ENCODE measurements around the gene PROM1.

The PROM1 gene

DNA sequence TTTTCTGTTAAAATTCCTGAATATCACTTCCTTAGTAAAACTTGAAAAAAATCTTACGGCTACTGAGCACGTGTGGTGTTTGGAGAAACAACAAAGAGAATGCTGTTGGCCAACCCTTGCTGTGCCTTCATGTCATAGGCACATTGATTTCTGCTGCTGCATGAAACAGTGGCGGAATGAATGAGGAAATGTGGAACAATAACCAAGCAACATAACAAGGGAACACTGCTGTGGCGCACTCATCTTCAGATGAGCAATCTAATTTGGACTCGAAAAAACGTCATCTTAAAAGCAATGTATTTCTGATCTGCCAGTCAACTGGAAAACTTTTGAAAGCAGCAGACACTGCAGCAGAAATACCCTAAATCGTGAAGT lies 51.4 kb downstream of the PROM1 start:
- no peak for TF ChIP-seq CTCF (IDR thresholded peaks at IDR 0.05)

DNA sequence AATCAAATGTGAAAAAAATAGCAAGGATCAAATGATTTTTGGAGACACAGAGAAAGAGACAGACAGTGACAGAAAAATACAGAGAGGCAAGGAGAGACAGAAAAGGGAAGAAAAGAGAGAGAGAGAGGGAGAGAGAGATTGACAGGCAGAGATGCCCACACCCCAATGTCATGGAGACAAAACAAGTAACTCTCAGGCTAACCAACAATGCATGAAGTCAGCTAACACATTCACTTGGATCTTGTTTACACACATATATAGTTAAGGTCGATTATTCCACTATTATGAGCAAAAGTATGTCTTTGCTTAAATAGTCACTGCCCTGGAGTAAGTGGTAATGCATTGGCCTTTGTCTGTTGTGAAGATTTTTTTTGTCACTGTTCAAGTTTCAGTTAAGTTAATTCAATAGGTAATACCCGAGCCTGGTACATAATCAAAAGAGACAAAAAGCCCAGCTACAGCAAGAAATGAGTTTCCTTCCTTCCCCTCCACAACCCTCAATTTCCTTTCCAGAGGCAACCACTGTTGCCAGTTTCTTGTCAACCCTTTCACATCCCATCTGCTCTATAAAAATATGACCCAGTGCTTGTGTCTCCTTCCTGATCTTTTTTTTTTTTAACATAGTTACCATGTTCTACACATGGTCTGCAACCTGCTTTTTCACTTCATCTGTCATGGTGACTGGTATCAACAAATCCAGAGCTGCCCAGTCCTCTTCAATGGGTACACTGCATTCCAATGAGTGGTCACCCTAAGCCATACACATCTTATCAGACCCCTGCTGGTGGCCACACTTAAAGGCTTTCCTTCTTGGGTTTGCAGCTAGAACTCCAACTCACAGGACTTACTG lies 52.1 kb downstream of the PROM1 start:
- TF ChIP-seq CTCF (IDR thresholded peaks at IDR 0.05), result no peak

DNA sequence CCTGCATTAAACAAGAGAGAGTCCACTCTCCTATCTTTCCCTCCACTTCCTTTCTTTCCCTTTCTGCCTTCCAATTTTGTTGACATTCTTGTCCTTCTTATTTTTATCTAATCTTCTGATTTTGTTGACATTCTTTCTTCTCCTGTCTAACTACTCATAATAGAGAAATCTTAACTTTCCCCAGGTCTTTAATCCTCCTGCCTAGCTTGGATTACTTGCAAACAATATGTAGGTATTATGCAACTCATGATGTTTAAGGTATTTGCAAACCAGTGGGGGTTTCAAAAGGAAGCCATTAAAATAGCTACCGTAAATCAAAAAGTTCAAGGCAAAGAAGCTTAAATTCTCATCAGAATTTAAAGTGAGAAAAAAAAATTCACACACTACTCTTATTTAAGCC lies 53.9 kb downstream of the PROM1 start:
- no peak for TF ChIP-seq CTCF (IDR thresholded peaks at IDR 0.05)

GRCh38 chr4:16029262-16029661 lies 54.6 kb downstream of the PROM1 start:
- TF ChIP-seq CTCF (IDR thresholded peaks at IDR 0.05), result no peak

DNA sequence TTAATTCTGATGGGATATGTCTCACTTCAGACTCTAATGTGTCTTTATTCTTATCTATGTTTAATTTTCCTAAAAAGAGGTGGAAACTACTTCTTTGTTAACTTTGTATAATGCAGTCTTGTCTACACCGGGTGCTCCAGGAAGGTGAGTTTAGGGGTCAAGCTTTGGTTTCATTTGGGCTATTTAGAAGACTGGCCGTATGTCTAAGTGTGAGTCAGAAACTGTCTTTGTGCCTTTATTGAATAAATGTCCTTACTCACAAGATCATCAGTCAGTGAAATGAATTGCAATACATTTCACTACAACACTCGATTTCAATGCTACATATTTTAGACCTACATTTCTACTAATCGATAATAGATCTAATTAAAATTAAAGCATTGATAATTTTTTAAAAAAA lies 56.2 kb downstream of the PROM1 start:
- TF ChIP-seq CTCF (IDR thresholded peaks at IDR 0.05), result no peak

DNA sequence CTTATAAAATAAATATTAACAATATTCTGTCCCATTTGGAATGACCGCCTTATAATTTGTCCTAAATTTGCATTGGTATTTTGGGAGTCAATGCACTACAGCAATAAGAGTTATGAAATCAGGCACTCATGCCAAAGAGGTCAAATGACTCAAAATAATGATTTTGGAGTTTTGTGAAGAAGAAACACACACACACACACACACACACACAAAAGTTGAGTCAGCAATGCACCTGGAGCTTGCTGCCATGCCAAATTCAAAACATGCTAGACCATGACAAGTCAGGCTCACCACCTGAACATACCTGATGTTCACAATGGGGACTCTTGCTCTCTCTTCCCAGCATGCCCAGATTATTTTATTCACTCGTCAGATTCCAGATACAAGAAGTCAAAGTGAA lies 56.7 kb downstream of the PROM1 start:
- TF ChIP-seq CTCF (IDR thresholded peaks at IDR 0.05), result no peak

DNA sequence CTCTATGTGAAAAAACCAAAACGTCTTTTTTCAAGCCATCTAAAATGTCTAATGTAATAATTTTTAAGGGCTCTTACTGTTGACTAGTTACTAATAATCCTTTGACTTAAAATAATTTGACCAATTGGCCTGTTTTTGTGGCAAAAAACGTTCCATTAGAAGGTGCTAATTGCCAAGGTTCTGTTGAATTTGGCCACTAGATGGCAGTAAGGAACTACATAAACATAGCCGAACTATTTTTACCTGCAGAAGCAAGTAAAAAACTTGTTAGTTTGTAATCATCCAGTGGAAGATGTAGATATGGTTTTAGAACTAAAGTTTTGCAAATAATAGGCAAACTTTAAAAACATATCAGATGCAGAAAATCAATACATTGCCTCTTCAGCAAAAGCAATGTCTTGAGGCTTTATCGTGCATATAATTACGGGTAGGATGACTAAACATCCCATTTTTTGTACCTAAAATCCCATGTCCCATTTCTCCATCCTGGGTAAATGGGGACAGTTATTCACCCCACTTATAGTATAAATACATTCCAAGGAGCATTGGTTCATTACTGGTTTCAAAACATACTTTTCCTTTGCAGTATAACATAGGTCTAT lies 57.6 kb downstream of the PROM1 start:
- TF ChIP-seq CTCF (IDR thresholded peaks at IDR 0.05), result peak; percentile 78
